ENCODE measurements around the gene FARP1. TPM values are rescaled to one million over a fixed set of nuclear protein-coding genes. Genes with fewer than 3 reads are reported as not detected.

Gene FARP1
- total RNA-seq, 5 donors from 2014 or later (not counting 1 experiment from before 2014, with no cell fraction given) = 0.51 to 2.0 (median 1.0) TPM

DNA sequence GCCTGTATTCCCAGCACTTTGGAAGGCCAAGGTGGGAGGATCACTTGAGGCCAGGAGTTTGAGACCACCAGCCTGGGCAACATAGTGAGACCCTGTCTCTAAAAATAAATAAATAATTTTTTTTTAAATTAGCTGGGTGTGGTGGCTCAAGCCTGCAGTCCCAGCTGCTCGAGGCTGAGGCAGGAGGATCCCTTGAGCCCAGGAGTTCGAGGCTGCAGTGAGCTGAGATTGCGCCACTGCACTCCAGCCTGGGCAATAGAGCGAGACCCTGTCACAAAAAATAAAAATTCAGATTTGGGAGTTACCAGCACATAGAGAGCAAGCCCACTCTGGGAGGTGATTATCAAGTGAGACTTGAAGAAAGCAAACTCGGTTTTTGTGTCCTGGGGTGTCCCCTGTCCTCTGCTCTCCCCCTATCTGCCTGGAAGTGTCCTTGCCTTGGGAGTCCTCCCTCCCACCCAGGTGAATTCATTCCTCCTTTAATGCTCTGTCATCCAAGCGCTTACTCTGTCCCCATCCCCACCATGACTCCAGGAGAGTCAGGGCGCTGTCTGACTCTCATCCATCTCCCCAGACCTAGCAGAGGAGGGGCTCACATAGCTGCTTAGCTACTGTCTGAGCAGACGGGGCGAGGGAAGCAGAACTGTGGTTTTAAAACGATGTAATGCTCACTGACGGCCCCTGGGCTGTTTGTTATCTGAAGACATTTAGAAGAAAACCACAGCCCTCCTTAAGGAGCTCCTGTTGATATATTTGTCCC lies 287.3 kb downstream of the FARP1 start:
- H3K27me3 Mint-ChIP-seq = peaks cover 18 to 38% of the 10 kb centered on the region in 2 donors
- Histone ChIP-seq H3K27me3 (replicated peaks in 1 of 2; ENCODE audit: control insufficient read depth in 2 of 2, extremely low read depth in 1 of 2, insufficient read depth in 2 of 2, low read length in 1 of 2) (peaks cover 0 to 30% of the 10 kb centered on the region in 2 experiments), H3K36me3 (ENCODE audit: control insufficient read depth in 2 of 2, extremely low read depth in 1 of 2, insufficient read depth in 1 of 2, low read length in 1 of 2) (no peaks in the 10 kb centered on the region), H3K27ac (ENCODE audit: low read length) (no peak overlapping the region), H3K4me3 (ENCODE audit: control insufficient read depth in 1 of 2, extremely low read depth in 1 of 2, low read length in 1 of 2) (no peak overlapping the region), H3K4me1 (ENCODE audit: control insufficient read depth in 1 of 2, extremely low read depth in 1 of 2, insufficient read depth in 2 of 2, low read length in 2 of 2) (no peaks in the 10 kb centered on the region), H3K9me3 (no peaks in the 10 kb centered on the region)
- H3K36me3 Mint-ChIP-seq = no peaks in the 10 kb centered on the region
- POLR2A ChIA-PET = interaction anchor here in 1 of 2 donors (0.6 kb wide), 1 partner anchor 192 kb away, joined by 4 read pairs; no protein-coding TSS in a partner anchor
- no peaks in the 10 kb centered on the region for H3K9me3 Mint-ChIP-seq
- no peak for ATAC-seq (replicated peaks in 1 of 4)
- no peaks in the 10 kb centered on the region for H3K4me1 Mint-ChIP-seq
- no peak overlapping the region for H3K27ac Mint-ChIP-seq
- 63% methylated on average over 3 of the region's 11 CpGs for WGBS (ENCODE audit: insufficient coverage)
- no peak for DNase-seq
- CTCF ChIA-PET = no interaction called here
- H3K4me3 Mint-ChIP-seq = no peak overlapping the region

DNA sequence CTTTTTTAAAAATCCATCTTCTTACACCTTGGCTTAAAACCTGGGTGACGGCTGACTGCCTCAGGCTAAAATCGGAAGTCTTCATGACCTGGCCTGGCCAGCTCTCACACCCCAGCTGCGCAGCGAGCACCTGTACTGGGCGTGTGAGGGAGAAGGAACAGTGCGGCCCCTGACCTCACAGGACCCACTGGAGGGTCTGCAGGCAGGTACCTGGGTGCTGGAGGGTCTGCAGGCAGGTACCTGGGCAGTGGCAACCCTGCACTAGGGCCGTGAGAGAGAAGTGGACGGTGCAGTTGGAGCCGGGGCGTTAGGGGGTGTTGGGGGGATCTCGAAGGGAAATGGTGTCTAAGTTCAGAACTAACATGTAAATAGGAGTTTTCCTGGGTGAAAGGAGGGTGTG lies 289.7 kb downstream of the FARP1 start:
- WGBS (ENCODE audit: insufficient coverage) = 83% methylated on average over 11 of the region's 11 CpGs
- no peaks in the 10 kb centered on the region for H3K9me3 ChIP-seq
- no peak overlapping the region for H3K4me3 ChIP-seq (ENCODE audit: control insufficient read depth in 1 of 2, extremely low read depth in 1 of 2, low read length in 1 of 2)
- DNase-seq = no peak
- Mint-ChIP-seq H3K9me3 (no peaks in the 10 kb centered on the region), H3K4me1 (no peaks in the 10 kb centered on the region), H3K27ac (no peak overlapping the region), H3K4me3 (no peak overlapping the region), H3K36me3 (no peaks in the 10 kb centered on the region), H3K27me3 (peaks cover 15 to 34% of the 10 kb centered on the region in 2 donors)
- no peak overlapping the region for H3K27ac ChIP-seq (ENCODE audit: low read length)
- ChIA-PET POLR2A (no interaction called here), CTCF (interaction anchor here in 1 of 2 donors (0.5 kb wide), 1 partner anchor 185 kb away, joined by 3 read pairs; no protein-coding TSS in a partner anchor)
- H3K4me1 ChIP-seq (ENCODE audit: control insufficient read depth in 1 of 2, extremely low read depth in 1 of 2, insufficient read depth in 2 of 2, low read length in 2 of 2) = no peaks in the 10 kb centered on the region
- no peak for ATAC-seq (replicated peaks in 1 of 4)
- H3K36me3 ChIP-seq (ENCODE audit: control insufficient read depth in 2 of 2, extremely low read depth in 1 of 2, insufficient read depth in 1 of 2, low read length in 1 of 2) = no peaks in the 10 kb centered on the region
- H3K27me3 ChIP-seq (replicated peaks in 1 of 2; ENCODE audit: control insufficient read depth in 2 of 2, extremely low read depth in 1 of 2, insufficient read depth in 2 of 2, low read length in 1 of 2) = peaks cover 0 to 29% of the 10 kb centered on the region in 2 experiments

DNA sequence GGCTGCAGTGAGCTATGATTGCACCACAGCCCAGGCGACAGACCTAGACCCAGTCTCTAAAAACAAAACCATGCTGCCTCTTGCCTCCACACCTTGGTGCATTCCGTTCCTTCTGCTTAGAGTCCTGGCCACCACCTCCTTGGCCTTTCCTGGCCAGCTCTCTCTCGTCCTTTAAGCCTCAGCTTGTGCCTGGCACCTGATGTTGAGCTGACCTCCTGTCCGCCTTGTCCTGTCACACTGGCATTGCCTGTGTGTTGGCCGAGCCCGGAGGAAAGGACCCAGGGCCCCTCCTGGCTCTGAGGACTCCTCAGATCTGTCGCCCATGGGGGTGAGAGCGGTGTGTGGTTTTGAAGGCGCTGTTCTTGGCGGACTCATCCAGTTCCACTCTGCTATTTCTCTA lies 290.8 kb downstream of the FARP1 start:
- H3K4me1 ChIP-seq (ENCODE audit: control insufficient read depth in 1 of 2, extremely low read depth in 1 of 2, insufficient read depth in 2 of 2, low read length in 2 of 2) = no peaks in the 10 kb centered on the region
- no peaks in the 10 kb centered on the region for H3K9me3 Mint-ChIP-seq
- 87% methylated on average over 3 of the region's 10 CpGs for WGBS (ENCODE audit: insufficient coverage)
- ChIA-PET CTCF (interaction anchor here in 1 of 2 donors (0.6 kb wide), 1 partner anchor 259 kb away, joined by 8 read pairs; no protein-coding TSS in a partner anchor), POLR2A (no interaction called here)
- no peaks in the 10 kb centered on the region for H3K36me3 ChIP-seq (ENCODE audit: control insufficient read depth in 2 of 2, extremely low read depth in 1 of 2, insufficient read depth in 1 of 2, low read length in 1 of 2)
- DNase-seq = no peak
- H3K4me1 Mint-ChIP-seq = no peaks in the 10 kb centered on the region
- H3K27ac Mint-ChIP-seq = no peak overlapping the region
- H3K27ac ChIP-seq (ENCODE audit: low read length) = no peak overlapping the region
- H3K27me3 Mint-ChIP-seq = peaks cover 11 to 27% of the 10 kb centered on the region in 2 donors
- H3K36me3 Mint-ChIP-seq = no peaks in the 10 kb centered on the region
- H3K27me3 ChIP-seq (replicated peaks in 1 of 2; ENCODE audit: control insufficient read depth in 2 of 2, extremely low read depth in 1 of 2, insufficient read depth in 2 of 2, low read length in 1 of 2) = peaks cover 0 to 29% of the 10 kb centered on the region in 2 experiments
- H3K4me3 ChIP-seq (ENCODE audit: control insufficient read depth in 1 of 2, extremely low read depth in 1 of 2, low read length in 1 of 2) = no peak overlapping the region
- no peaks in the 10 kb centered on the region for H3K9me3 ChIP-seq
- ATAC-seq (replicated peaks in 1 of 4) = no peak
- H3K4me3 Mint-ChIP-seq = no peak overlapping the region

DNA sequence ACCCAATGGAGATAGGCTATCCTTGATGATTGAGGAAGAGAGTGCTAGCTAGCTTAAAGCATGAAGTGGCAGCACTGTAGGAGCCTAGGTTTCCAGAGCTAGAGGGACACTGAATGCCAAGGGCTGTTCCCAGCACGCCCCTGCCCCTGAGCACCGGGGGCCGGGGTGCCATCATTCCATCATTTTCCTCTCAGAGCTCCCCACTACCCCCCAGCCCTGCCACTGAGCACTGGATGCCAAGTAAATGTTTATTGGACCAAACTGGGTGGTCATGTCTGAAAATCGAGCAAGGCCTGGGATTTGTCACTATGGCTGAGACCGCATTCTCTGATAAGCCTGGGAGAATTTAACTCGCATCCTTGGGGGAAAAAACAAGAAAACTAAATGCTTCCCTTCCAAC lies 291.2 kb downstream of the FARP1 start:
- WGBS (ENCODE audit: insufficient coverage) = 100% methylated on average over 1 of the region's 6 CpGs
- Histone ChIP-seq H3K4me3 (ENCODE audit: control insufficient read depth in 1 of 2, extremely low read depth in 1 of 2, low read length in 1 of 2) (no peak overlapping the region), H3K27me3 (replicated peaks in 1 of 2; ENCODE audit: control insufficient read depth in 2 of 2, extremely low read depth in 1 of 2, insufficient read depth in 2 of 2, low read length in 1 of 2) (peaks cover 0 to 33% of the 10 kb centered on the region in 2 experiments), H3K9me3 (no peaks in the 10 kb centered on the region), H3K4me1 (ENCODE audit: control insufficient read depth in 1 of 2, extremely low read depth in 1 of 2, insufficient read depth in 2 of 2, low read length in 2 of 2) (no peaks in the 10 kb centered on the region), H3K36me3 (ENCODE audit: control insufficient read depth in 2 of 2, extremely low read depth in 1 of 2, insufficient read depth in 1 of 2, low read length in 1 of 2) (no peaks in the 10 kb centered on the region), H3K27ac (ENCODE audit: low read length) (no peak overlapping the region)
- ATAC-seq (replicated peaks in 1 of 4) = no peak
- no peak for DNase-seq
- no peaks in the 10 kb centered on the region for H3K9me3 Mint-ChIP-seq
- H3K27ac Mint-ChIP-seq = no peak overlapping the region
- H3K27me3 Mint-ChIP-seq = peaks cover 7 to 23% of the 10 kb centered on the region in 2 donors
- POLR2A ChIA-PET = no interaction called here
- H3K4me3 Mint-ChIP-seq = no peak overlapping the region
- H3K36me3 Mint-ChIP-seq = no peaks in the 10 kb centered on the region
- CTCF ChIA-PET = interaction anchor here in 1 of 2 donors (0.6 kb wide), 1 partner anchor 258 kb away, joined by 8 read pairs; no protein-coding TSS in a partner anchor
- no peaks in the 10 kb centered on the region for H3K4me1 Mint-ChIP-seq

DNA sequence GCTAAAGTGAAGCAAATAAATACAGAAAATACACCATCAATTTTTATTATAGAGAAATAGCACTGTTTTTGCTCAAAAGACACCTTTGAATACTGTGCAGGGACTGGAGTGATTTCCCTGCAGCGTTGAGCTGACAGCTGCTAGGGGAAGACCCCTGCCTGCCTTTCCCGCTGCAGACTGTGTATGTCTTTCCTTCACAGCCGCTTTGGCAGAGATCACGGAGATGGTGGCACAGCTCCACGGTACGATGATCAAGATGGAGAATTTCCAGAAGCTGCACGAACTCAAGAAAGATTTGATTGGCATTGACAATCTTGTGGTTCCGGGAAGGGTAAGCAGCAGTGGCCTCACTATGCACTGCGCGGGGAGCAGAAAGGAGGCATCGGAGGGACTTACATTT lies 292.5 kb downstream of the FARP1 start:
- Histone ChIP-seq H3K9me3 (no peaks in the 10 kb centered on the region), H3K36me3 (ENCODE audit: control insufficient read depth in 2 of 2, extremely low read depth in 1 of 2, insufficient read depth in 1 of 2, low read length in 1 of 2) (no peaks in the 10 kb centered on the region), H3K4me3 (ENCODE audit: control insufficient read depth in 1 of 2, extremely low read depth in 1 of 2, low read length in 1 of 2) (no peak overlapping the region), H3K27me3 (replicated peaks in 1 of 2; ENCODE audit: control insufficient read depth in 2 of 2, extremely low read depth in 1 of 2, insufficient read depth in 2 of 2, low read length in 1 of 2) (peaks cover 0 to 20% of the 10 kb centered on the region in 2 experiments), H3K27ac (ENCODE audit: low read length) (no peak overlapping the region), H3K4me1 (ENCODE audit: control insufficient read depth in 1 of 2, extremely low read depth in 1 of 2, insufficient read depth in 2 of 2, low read length in 2 of 2) (no peaks in the 10 kb centered on the region)
- Mint-ChIP-seq H3K4me1 (no peaks in the 10 kb centered on the region), H3K36me3 (no peaks in the 10 kb centered on the region), H3K4me3 (no peak overlapping the region), H3K27me3 (peaks cover 6 to 15% of the 10 kb centered on the region in 2 donors), H3K9me3 (no peaks in the 10 kb centered on the region), H3K27ac (no peak overlapping the region)
- no peak for ATAC-seq (replicated peaks in 1 of 4)
- POLR2A ChIA-PET = no interaction called here
- WGBS (ENCODE audit: insufficient coverage) = 91% methylated on average over 8 of the region's 11 CpGs
- CTCF ChIA-PET = no interaction called here
- DNase-seq = no peak

DNA sequence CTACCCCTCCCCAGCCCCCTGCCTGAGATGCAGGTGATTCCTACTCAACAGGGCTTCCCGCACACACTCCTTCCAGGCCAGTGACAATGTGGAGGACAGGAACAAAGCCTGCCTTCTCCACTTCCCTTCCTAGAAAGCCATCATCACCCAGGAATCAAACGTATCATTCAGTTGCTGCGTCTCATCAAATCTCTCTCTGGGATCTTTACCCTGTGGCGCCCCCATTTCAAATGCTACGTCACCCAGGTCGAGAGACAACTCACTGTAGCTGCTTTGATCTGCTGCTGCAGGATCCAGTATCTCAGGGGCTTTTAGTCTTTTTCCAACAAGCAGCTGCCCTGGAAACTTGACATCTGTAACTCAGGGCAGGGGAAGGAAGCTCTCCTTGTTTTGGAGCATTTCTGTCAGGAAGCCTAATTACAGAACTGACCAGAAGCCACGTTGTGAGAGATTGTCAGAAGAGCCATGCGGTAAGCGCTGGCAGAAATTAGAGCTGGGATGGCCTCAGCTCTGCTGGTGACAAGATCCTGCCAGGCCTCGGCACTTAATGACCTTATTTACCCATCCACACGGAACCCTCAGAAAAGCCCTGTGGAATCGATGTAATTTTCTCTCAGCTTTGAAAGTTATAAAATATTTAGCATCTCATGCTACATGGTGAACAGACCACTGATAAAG lies 293.5 kb downstream of the FARP1 start:
- Histone ChIP-seq H3K4me3 (ENCODE audit: control insufficient read depth in 1 of 2, extremely low read depth in 1 of 2, low read length in 1 of 2) (no peak overlapping the region), H3K27ac (ENCODE audit: low read length) (no peak overlapping the region), H3K27me3 (replicated peaks in 1 of 2; ENCODE audit: control insufficient read depth in 2 of 2, extremely low read depth in 1 of 2, insufficient read depth in 2 of 2, low read length in 1 of 2) (peaks cover 0 to 15% of the 10 kb centered on the region in 2 experiments), H3K36me3 (ENCODE audit: control insufficient read depth in 2 of 2, extremely low read depth in 1 of 2, insufficient read depth in 1 of 2, low read length in 1 of 2) (no peaks in the 10 kb centered on the region), H3K9me3 (no peaks in the 10 kb centered on the region), H3K4me1 (ENCODE audit: control insufficient read depth in 1 of 2, extremely low read depth in 1 of 2, insufficient read depth in 2 of 2, low read length in 2 of 2) (no peaks in the 10 kb centered on the region)
- ATAC-seq (replicated peaks in 1 of 4) (no peak), DNase-seq (no peak)
- no peak overlapping the region for H3K27ac Mint-ChIP-seq
- no peaks in the 10 kb centered on the region for H3K4me1 Mint-ChIP-seq
- H3K27me3 Mint-ChIP-seq = peaks cover 6 to 9% of the 10 kb centered on the region in 2 donors
- ChIA-PET POLR2A (no interaction called here), CTCF (no interaction called here)
- H3K4me3 Mint-ChIP-seq = no peak overlapping the region
- H3K9me3 Mint-ChIP-seq = no peaks in the 10 kb centered on the region
- H3K36me3 Mint-ChIP-seq = no peaks in the 10 kb centered on the region
- 48% methylated on average over 6 of the region's 12 CpGs for WGBS (ENCODE audit: insufficient coverage)

All from T-cell (primary cell).